RWPE2 (cell line): ENCODE data around the gene SERTAD2.

Experiments used
- ATAC-seq: fragments of 200-7000 bp; cut with Tn5 transposase; 3 replicates; pipeline ENCODE4 v1.9.1; 2021; ENCODE audit warnings: low read depth
- DNase-seq: peaks from one replicate; pipeline ENCODE4 v3.0.0-alpha.2; 2020; ENCODE audit warnings: low spot score
- H3K27ac ChIP-seq: fragments of 450-650 bp; 2 replicates; pipeline ENCODE4 v1.5.1; 2017; ENCODE audit warnings: mild to moderate bottlenecking; ENCODE audit not compliant: poor library complexity, severe bottlenecking
- H3K27me3 ChIP-seq: fragments of 250-450 bp; sonication (Bioruptor Pico); 2 replicates; pipeline ENCODE4 v1.5.1; 2021; ENCODE audit warnings: mild to moderate bottlenecking, moderate library complexity; ENCODE audit not compliant: insufficient read depth, poor library complexity, severe bottlenecking
- H3K36me3 ChIP-seq: fragments of 250-450 bp; sonication (Bioruptor Pico); 2 replicates; pipeline ENCODE4 v1.5.1; 2020; ENCODE audit warnings: low read depth, mild to moderate bottlenecking, moderate library complexity
- H3K4me1 ChIP-seq: fragments of 250-450 bp; sonication (Bioruptor Pico); 2 replicates; pipeline ENCODE4 v1.5.1; 2021; ENCODE audit warnings: mild to moderate bottlenecking, moderate library complexity; ENCODE audit not compliant: insufficient read depth, poor library complexity, severe bottlenecking
- H3K4me3 ChIP-seq: fragments of 250-450 bp; sonication (Bioruptor Pico); 2 replicates; pipeline ENCODE4 v1.5.1; 2021; ENCODE audit warnings: mild to moderate bottlenecking, moderate library complexity; ENCODE audit not compliant: severe bottlenecking
- H3K9me3 ChIP-seq: fragments of 250-450 bp; sonication (Bioruptor Pico); 2 replicates; pipeline ENCODE4 v1.5.1; 2021; ENCODE audit warnings: mild to moderate bottlenecking, moderate library complexity; ENCODE audit not compliant: severe bottlenecking
- CTCF ChIP-seq: fragments of 450-650 bp; IDR thresholded peaks from one replicate; pipeline ENCODE4 v1.5.1; 2017; ENCODE audit warnings: mild to moderate bottlenecking, moderate library complexity; ENCODE audit not compliant: poor library complexity, severe bottlenecking

The SERTAD2 gene

GRCh38 chr2:64598226-64598625 lies 55.5 kb downstream of the SERTAD2 start:
- H3K9me3 ChIP-seq, result no peaks in the 10 kb centered on the region
- no peaks in the 10 kb centered on the region; the same call in 1 of the 2 replicates for H3K36me3 ChIP-seq
- no peaks in the 10 kb centered on the region for H3K27me3 ChIP-seq
- H3K4me1 ChIP-seq, result peaks cover 14% of the 10 kb centered on the region
- TF ChIP-seq CTCF, result no peak
- ATAC-seq, result no peak
- no peak overlapping the region for H3K27ac ChIP-seq
- no peak for DNase-seq
- H3K4me3 ChIP-seq, result no peak overlapping the region

- ATAC-seq, result peak; percentile 44; the same call in 2 of the 3 replicates
- no peaks in the 10 kb centered on the region for H3K9me3 ChIP-seq
- peak overlapping the region; percentile 57 for H3K27ac ChIP-seq
- H3K4me1 ChIP-seq, result peaks cover 14% of the 10 kb centered on the region
- peaks cover 18% of the 10 kb centered on the region for H3K36me3 ChIP-seq
- DNase-seq, result no peak
- TF ChIP-seq CTCF, result peak; percentile 38
- H3K27me3 ChIP-seq, result no peaks in the 10 kb centered on the region
- H3K4me3 ChIP-seq, result no peak overlapping the region
Observed at GRCh38 chr2:64595397-64596176, 58.1 kb downstream of the SERTAD2 start.

- peak overlapping the region; percentile 57 for H3K27ac ChIP-seq
- no peak for DNase-seq
- no peak overlapping the region for H3K4me3 ChIP-seq
- peak; percentile 67 for ATAC-seq
- peaks cover 26% of the 10 kb centered on the region for H3K36me3 ChIP-seq
- H3K9me3 ChIP-seq, result no peaks in the 10 kb centered on the region
- no peak for TF ChIP-seq CTCF
- peaks cover 14% of the 10 kb centered on the region for H3K4me1 ChIP-seq
- no peaks in the 10 kb centered on the region for H3K27me3 ChIP-seq
Observed at GRCh38 chr2:64594226-64594989, 59.3 kb downstream of the SERTAD2 start.

GRCh38 chr2:64593035-64593655 lies 60.6 kb downstream of the SERTAD2 start:
- DNase-seq, result no peak
- H3K27ac ChIP-seq, result no peak overlapping the region
- no peak for TF ChIP-seq CTCF
- no peaks in the 10 kb centered on the region for H3K27me3 ChIP-seq
- ATAC-seq, result no peak
- H3K9me3 ChIP-seq, result no peaks in the 10 kb centered on the region
- H3K4me1 ChIP-seq, result peaks cover 14% of the 10 kb centered on the region
- no peak overlapping the region for H3K4me3 ChIP-seq
- H3K36me3 ChIP-seq, result peaks cover 38% of the 10 kb centered on the region
